GM12873 (cell line): ENCODE data around the gene CRACDL.

Experiments
- CTCF ChIP-seq: IDR thresholded peaks from 2 replicates; pipeline ENCODE4 v1.5.1; 2012; ENCODE audit warnings: low read depth, mild to moderate bottlenecking, moderate library complexity, low read length, control low read depth; ENCODE audit not compliant: insufficient read depth; ENCODE audit errors: missing control alignments

Gene CRACDL

GRCh38 chr2:98830571-98831145 is 105.4 kb downstream of the CRACDL start:
- no peak for TF ChIP-seq CTCF

DNA sequence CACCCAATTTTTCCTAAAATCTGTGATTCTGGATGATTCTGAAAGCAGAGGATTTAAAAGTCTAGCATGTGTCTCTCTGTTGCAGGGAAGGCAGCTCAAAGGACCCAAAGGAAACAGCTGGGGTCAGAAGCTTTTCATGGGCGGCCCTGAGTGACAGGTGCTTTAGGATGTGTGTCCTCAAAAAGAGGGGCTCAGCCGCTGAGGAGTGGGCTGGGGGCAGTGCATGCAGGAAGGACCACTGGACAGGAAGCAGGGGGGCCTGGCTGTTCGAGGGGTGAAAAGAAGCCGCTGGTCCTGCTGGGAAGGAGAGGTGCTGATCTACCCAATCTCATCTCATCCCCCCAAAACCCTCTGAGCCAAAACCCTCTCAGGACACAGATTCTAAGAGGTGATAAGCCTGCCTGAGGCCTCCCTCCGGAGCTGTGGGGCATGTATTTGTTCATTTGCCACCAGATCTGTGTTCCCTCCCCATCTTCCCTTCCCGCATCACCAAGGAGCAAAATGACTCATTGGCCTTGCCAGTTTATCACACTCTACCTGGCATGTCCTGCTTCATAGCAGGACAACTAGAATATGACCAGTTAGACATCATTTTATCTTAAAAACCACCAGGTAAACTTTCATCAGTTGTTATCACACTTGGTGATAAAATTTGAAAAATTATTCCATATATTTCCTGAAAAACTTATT is 106.3 kb downstream of the CRACDL start:
- no peak for TF ChIP-seq CTCF

- TF ChIP-seq CTCF: no peak
These were observed 107.1 kb downstream of the CRACDL start for GRCh38 chr2:98828793-98829371.

DNA sequence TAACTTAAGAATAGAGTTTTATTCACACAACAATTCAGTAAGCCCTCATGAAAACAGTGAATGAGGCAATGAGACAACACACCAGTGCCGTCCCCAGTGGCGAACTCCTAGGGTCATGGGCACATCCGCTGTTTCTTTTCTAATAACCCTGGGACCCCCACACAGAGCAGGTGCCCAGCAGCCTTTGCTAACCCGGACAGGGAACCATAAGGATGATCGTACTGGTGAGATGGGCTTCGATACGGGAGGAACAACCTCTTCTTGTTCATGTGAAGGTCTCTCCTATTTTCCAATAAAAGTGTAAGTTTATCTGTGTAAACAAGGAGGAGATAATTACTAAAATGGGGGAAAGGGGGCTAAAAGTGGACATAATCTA is 107.7 kb downstream of the CRACDL start:
- no peak for TF ChIP-seq CTCF

GRCh38 chr2:98827625-98828368 is 108.2 kb downstream of the CRACDL start:
- no peak for TF ChIP-seq CTCF

DNA sequence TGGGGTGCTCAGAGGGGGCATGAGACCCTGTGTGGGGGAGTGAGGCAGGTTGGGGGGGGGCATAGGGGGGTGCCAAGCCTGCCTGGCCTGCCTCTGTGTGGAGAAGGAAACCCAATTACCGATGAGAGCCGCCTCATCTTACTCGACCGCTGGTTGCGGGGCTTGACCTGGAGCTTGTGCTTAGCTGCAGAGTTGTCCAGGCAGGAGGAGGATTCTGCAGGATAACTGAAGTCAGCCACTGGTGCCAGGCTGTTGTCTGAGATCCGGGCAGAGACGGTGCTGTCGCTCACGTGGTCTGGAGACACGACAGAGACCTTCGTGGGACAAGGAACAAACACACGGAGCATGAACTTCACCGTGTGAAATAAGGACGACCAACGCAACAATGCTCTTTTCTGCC is 109.2 kb downstream of the CRACDL start:
- TF ChIP-seq CTCF: no peak

DNA sequence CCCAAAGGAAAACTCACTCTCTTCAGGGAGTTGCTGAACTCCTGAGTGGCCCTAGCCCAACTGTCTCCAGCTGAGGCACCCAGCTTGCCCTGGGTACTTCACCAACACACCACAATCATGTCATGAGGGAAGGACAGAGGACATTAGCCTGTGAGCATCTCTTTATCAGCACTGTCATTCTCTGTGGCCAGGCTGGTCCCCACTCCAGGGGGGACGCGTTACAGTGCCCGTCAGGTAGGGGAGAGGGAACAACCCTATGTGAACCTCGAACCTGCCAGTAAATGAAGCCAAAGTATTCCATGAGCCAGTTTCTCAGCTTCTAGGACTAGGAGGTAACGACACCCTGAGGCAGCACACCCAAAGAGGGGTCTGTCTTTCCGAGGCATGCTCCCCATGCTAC is 110.2 kb downstream of the CRACDL start:
- TF ChIP-seq CTCF: no peak
